Prostate gland (tissue), 2 donors: ENCODE data around the gene ZMIZ1. TPM values are rescaled to one million over a fixed set of nuclear protein-coding genes. Genes with fewer than 3 reads are reported as not detected.

ENCODE experiments used
- DNase-seq: peaks from one replicate; pipeline ENCODE4 v3.0.0-alpha.2; 2019; ENCODE audit warnings: low spot score
- H3K27ac ChIP-seq, 2 donors: fragments of 200-600 bp; sonication (generic); 2 replicates each; pipeline ENCODE4 v1.5.1; 2017 to 2019
- H3K27me3 ChIP-seq: fragments of 200-600 bp; sonication (generic); replicated peaks from 2 replicates; pipeline ENCODE4 v1.5.1; 2019; ENCODE audit not compliant: insufficient read depth
- H3K36me3 ChIP-seq, 2 donors: fragments of 200-600 bp; sonication (generic); 1 replicate in 1 of 2; 2 replicates in 1 of 2; pipeline versions ENCODE4 v1.5.1 to v1.8.1; 2017 to 2019
- H3K4me1 ChIP-seq: fragments of 200-600 bp; sonication (generic); replicated peaks from 2 replicates; pipeline ENCODE4 v1.5.1; 2019
- H3K4me3 ChIP-seq, 2 donors: fragments of 200-600 bp; sonication (generic); 2 replicates each; pipeline ENCODE4 v1.5.1; 2017 to 2019
- H3K9me3 ChIP-seq: fragments of 200-600 bp; sonication (generic); 2 replicates; pipeline ENCODE4 v1.5.1; 2017
- POLR2A ChIP-seq: fragments of 450-650 bp; IDR thresholded peaks from one replicate; pipeline ENCODE4 v1.6.1; 2016; ENCODE audit warnings: antibody characterized with exemption, mild to moderate bottlenecking
- POLR2AphosphoS5 ChIP-seq: sonication (generic); formaldehyde crosslinking; IDR thresholded peaks from one replicate; pipeline ENCODE4 v1.6.1; 2017; ENCODE audit warnings: antibody characterized with exemption
- WGBS: methylation state at CpG from one replicate; pipeline ENCODE4 v1.1.5; 2018; 5-methylcytosine and 5-hydroxymethylcytosine counted together
- intact Hi-C: fragments of 100-400 bp; cut with DNase I; formaldehyde crosslinking; loops from one replicate; pipeline ENCODE4 v1.14.2; 2022
- total RNA-seq, 2 donors: library from RNA; depleted of rRNA; stranded (reverse); fragments of >200 nt; gene quantifications; one replicate each; pipeline ENCODE4 v1.1.0, GENCODE V29; 2016
- TF ChIP-seq, protein P1 (sequence below), 4 experiments: fragments of 200-600 bp in 2 of 4; fragments of 450-650 bp in 2 of 4; sonication (generic) in 2 of 4; IDR thresholded peaks; 1 replicate in 3 of 4; 2 replicates in 1 of 4; pipeline ENCODE4 v1.5.1; 2016 to 2019; ENCODE audit warnings: antibody characterized with exemption in 4 of 4, mild to moderate bottlenecking in 2 of 4, moderate library complexity in 2 of 4

Gene ZMIZ1
- total RNA-seq, 2 donors from 2014 or later: 69.6 to 78.5 TPM

DNA sequence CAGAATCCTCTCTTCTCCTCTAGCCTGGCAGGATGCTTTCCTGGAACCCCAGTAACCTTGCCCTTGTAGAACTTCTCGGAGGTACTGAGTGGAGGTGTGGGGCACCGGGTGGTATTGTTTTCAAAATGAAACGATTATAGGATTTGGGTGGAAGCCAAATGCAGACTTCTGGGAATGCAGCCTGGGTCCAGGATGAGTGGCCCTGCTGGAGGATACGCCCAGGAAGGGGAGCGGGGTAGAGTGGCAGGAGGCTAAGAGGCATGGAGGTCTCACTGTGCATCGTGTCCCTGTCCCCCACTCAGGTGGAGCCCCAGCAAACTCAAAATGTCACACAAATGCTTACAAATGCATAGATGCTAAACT, 169.4 kb downstream of the ZMIZ1 start:
- Histone ChIP-seq H3K4me1 (peaks cover 11% of the 10 kb centered on the region), H3K9me3 (no peaks in the 10 kb centered on the region), H3K27ac (peak overlapping the region; percentile 10 to 29), H3K36me3 (no peaks in the 10 kb centered on the region), H3K27me3 (no peaks in the 10 kb centered on the region), H3K4me3 (no peak overlapping the region)
- no peak for DNase-seq
- 31% methylated on average over 6 of the region's 6 CpGs for WGBS
- intact Hi-C loops: no loop called here
- TF ChIP-seq, protein P1, sequence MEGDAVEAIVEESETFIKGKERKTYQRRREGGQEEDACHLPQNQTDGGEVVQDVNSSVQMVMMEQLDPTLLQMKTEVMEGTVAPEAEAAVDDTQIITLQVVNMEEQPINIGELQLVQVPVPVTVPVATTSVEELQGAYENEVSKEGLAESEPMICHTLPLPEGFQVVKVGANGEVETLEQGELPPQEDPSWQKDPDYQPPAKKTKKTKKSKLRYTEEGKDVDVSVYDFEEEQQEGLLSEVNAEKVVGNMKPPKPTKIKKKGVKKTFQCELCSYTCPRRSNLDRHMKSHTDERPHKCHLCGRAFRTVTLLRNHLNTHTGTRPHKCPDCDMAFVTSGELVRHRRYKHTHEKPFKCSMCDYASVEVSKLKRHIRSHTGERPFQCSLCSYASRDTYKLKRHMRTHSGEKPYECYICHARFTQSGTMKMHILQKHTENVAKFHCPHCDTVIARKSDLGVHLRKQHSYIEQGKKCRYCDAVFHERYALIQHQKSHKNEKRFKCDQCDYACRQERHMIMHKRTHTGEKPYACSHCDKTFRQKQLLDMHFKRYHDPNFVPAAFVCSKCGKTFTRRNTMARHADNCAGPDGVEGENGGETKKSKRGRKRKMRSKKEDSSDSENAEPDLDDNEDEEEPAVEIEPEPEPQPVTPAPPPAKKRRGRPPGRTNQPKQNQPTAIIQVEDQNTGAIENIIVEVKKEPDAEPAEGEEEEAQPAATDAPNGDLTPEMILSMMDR (IDR thresholded peaks at IDR 0.05): no peak
- TF ChIP-seq POLR2A: no peak
- TF ChIP-seq POLR2AphosphoS5: no peak

DNA sequence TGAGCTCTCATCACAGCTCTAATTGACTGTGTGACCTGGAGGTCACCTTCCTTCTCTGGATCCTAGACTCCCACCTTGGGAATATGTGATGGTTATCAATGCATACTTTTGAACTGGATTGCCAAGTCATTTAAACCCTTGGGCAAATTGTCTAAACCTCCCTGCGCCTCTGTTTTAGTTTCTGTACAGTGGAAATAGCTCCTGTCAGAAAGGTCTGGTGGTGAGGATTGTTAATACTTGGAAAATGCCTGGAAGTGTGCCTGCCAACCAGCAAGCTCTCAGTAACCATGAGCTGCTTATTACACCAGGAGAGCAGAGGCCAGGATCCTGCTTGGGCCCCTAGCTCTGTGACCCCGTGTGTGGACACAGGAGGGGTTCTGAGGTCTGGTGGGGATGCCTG, 169.8 kb downstream of the ZMIZ1 start:
- no peaks in the 10 kb centered on the region for H3K36me3 ChIP-seq
- intact Hi-C loops: no loop called here
- H3K4me3 ChIP-seq: no peak overlapping the region
- no peak for DNase-seq
- H3K27me3 ChIP-seq: no peaks in the 10 kb centered on the region
- H3K27ac ChIP-seq: no peak overlapping the region
- H3K4me1 ChIP-seq: peaks cover 11% of the 10 kb centered on the region
- 38% methylated on average over 2 of the region's 2 CpGs for WGBS
- no peaks in the 10 kb centered on the region for H3K9me3 ChIP-seq
- TF ChIP-seq, protein P1 (IDR thresholded peaks at IDR 0.05): no peak
- no peak for TF ChIP-seq POLR2A
- no peak for TF ChIP-seq POLR2AphosphoS5

DNA sequence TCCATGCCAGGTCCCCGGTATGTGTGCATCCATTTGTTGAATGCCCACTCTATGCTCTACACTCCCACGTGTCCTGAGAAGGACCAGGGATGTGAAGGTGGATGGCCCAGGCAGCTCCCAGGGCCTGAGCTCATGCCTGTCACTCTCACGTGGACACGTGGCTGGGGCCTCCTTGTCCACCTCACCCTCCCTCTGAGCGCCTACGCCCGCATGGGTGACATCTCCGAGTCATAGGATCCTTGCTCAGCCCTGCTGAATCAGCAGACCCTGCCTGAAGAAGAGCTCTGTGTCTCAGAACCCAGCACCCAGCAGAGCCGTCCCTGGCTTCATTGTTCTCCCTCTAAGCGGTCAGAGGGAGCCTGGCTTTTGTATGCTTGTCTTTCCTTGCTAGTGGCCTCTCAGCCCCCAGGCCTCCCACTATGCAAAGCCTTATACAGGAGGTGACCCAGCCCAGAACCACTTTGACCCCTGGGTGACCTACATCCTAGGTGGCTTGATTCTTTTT, 170.6 kb downstream of the ZMIZ1 start:
- no peak for DNase-seq
- peaks cover 11% of the 10 kb centered on the region for H3K4me1 ChIP-seq

DNA sequence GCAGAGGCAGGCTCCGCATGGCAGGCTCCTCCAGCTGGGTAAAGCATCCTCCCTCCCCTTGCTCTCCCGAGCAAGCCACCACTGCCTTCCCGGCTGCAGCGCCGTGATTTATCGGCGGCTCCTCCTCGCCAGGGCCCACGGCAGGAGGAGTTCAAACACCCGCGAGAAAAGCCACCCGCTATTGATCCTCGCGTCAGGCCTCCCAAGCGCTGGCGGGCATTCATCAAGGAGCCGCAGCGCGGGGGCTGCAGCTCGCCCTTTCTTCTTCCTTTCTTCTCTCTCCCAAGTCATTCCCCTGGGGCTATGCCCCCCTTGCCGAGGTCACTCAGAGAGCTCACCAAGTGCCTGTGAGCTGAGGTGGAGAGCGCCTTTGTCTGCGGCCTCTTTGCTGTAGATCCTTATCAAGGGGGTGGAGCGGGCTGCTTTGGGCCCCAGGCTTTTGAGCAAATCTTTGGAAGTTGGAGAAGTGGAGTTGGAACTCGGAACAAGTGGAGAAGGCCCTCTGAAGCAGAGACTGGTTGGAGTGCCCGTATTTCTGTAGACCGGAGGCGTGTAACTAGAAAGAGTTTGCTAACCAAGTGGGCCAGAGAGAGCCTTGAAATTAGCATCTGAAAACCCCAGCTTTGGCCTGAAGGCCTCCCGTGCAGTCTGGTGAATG, 171.3 kb downstream of the ZMIZ1 start:
- Histone ChIP-seq H3K36me3 (no peaks in the 10 kb centered on the region), H3K27ac (peak overlapping the region; percentile 7 to 37), H3K27me3 (no peaks in the 10 kb centered on the region), H3K4me3 (no peak overlapping the region), H3K4me1 (peaks cover 11% of the 10 kb centered on the region), H3K9me3 (no peaks in the 10 kb centered on the region)
- no peak for TF ChIP-seq POLR2A
- TF ChIP-seq POLR2AphosphoS5: no peak
- TF ChIP-seq, protein P1 (IDR thresholded peaks at IDR 0.05): no peak
- no peak for DNase-seq
- 11% methylated on average over 29 of the region's 29 CpGs for WGBS
- intact Hi-C loops: no loop called here

More for the DNA sequence above, 170.6 kb downstream of the ZMIZ1 start:
- peak overlapping the region in 1 of 2 donors; percentile 37 for H3K27ac ChIP-seq
- no peaks in the 10 kb centered on the region for H3K9me3 ChIP-seq
- intact Hi-C loops: no loop called here
- 53% methylated on average over 10 of the region's 10 CpGs for WGBS
- no peak overlapping the region for H3K4me3 ChIP-seq
- no peaks in the 10 kb centered on the region for H3K36me3 ChIP-seq
- H3K27me3 ChIP-seq: no peaks in the 10 kb centered on the region
- no peak for TF ChIP-seq POLR2A
- peak; percentile 23 for TF ChIP-seq POLR2AphosphoS5

DNA sequence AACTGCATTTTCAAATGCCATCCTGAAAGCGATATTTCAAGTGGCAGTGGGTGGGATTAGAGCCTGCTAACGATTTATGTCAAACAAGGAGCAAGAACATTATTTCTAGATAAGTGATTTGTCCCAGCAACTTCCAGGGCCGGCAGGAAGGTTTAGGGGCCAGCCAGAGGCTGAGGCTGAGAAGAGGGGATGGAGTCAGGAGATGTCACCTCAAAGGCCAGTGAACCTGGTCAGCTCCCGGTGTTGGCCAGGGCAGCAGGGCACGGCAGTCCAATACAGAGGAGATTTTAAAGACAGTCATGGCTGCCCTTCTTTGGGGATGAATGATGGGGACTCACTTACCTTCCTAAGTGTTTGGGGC, 172.8 kb downstream of the ZMIZ1 start:
- Histone ChIP-seq H3K4me3 (no peak overlapping the region), H3K27me3 (no peaks in the 10 kb centered on the region), H3K4me1 (peaks cover 19% of the 10 kb centered on the region), H3K27ac (peak overlapping the region; percentile 57 to 72), H3K36me3 (no peaks in the 10 kb centered on the region), H3K9me3 (no peaks in the 10 kb centered on the region)
- WGBS: 55% methylated on average over 5 of the region's 5 CpGs
- no peak for DNase-seq
- intact Hi-C loops: no loop called here
- TF ChIP-seq, protein P1 (IDR thresholded peaks at IDR 0.05): no peak
- no peak for TF ChIP-seq POLR2AphosphoS5
- no peak for TF ChIP-seq POLR2A
